GM18907 (cell line): Measurements from ENCODE around the gene SLC25A24.
"Not testable (repeated sequence)": the region's sequence is repeated elsewhere in the genome, so short reads cannot be mapped to it uniquely, and the experiment has no call there.

Source experiments
- ATAC-seq: cut with Tn5 transposase; IDR thresholded peaks from one replicate; pipeline ENCODE4 v1.9.1; 2021; ENCODE audit warnings: mild to moderate bottlenecking, moderate library complexity; ENCODE audit not compliant: unreplicated experiment

Gene SLC25A24

DNA sequence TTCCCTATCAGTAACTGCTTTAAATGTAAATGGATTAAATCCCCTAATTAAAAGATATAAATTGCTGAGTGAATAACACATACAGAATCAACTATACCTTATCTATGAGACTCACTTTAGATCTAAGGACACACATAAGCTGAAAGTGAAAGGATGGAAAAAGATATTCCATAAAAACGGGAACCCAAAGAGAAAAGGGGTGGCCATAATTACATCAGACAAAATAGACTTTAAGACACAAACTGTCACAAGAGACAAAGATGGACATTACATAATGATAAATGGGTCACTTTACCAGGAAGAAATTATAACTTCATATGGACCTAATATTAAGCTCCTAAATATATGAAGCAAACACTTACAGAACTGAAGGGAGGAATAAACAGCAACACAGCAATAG lies 59.2 kb downstream of the SLC25A24 start:
- ATAC-seq: no peak

DNA sequence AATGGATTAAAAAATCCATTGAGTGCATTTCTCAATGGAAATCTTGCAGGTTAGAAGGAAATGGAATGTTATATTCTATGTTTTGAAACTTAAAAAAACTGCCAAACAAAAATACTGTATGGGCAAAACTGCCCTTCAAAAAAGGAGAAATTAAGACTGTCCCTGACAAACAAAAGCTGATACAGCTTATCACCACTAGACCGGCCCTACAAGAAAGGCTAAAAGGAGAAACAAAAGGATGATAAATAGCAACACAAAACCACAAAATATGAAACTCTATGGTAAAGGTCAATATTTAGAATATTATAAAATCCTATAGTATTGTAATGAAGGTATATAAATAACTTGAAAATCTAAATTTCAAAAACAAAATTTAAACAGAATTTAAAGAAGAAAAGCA lies 60.0 kb downstream of the SLC25A24 start:
- no peak for ATAC-seq

DNA sequence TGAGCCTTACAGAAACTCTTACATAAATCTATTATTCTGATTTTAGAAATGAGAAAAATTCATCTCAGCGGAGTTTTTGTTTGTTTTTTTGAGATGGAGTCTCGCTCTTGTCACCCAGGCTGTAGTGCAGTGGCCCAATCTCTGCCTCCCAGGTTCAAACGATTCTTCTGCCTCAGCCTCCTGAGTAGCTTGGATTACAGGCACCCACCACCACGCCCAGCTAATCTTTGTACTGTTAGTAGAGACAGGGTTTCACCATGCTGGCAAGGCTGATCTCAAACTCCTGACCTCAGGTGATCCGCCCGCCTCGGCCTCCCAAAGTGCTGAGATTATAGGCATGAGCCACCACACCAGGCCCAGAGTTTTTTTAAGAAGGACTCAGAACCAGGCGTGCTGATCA lies 60.6 kb downstream of the SLC25A24 start:
- ATAC-seq: not testable (repeated sequence)

DNA sequence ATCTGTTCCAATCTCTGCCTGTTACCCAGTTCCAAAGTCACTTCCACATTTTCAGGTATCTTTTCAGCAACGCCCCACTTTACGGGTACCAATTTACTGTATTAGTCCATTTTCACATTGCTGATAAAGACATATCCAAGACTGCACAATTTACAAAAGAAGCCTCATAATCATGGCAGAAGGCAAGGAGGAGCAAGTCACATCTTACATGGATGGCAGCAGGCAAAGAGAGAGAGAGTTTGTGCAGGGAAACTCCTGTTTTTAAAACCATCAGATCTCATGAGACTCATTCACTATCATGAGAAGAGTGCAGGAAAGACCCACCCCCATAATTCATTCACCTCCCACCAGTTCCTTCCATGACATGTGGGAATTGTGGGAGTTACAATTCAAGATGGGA lies 67.0 kb downstream of the SLC25A24 start:
- ATAC-seq: not testable (repeated sequence)

DNA sequence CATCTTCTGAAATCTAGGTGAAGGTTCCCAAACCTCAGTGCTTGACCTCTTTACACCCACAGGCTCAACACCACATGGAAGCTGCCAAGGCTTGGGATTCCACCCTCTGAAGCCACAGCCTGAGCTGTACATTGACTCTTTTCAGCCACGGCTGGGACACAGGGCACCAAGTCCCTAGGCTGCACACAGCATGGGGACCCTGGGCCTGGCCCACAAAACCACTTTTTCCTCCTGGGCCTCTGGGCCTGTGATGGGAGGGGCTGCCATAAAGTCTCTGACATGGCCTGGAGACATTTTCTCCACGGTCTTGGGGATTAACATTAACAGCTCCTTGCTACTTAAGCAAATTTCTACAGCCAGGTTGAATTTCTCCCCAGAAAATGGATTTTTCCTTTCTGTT lies 67.8 kb downstream of the SLC25A24 start:
- not testable (repeated sequence) for ATAC-seq

- not testable (repeated sequence) for ATAC-seq
Measured at GRCh38 chr1:108131281-108131680, 68.9 kb downstream of the SLC25A24 start.

DNA sequence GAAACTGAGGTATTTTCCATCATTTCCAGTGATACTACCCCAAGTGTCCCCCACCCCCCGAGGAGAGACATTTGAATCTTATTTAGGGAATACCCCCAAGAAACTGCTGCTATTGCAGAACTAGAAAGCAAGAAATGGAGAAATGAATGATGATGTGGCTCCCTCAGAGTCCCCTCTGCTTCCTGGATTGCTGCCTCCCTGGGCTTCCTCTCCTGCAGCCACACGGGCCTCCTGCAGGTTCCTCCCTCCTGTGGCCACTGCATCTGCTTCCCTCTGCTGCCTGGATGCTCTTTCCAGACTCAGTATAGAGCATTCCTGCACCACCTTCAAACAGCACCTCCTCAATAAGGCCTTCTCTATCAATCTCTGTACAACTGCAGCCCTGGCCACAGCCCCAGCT lies 69.3 kb downstream of the SLC25A24 start:
- no peak for ATAC-seq

DNA sequence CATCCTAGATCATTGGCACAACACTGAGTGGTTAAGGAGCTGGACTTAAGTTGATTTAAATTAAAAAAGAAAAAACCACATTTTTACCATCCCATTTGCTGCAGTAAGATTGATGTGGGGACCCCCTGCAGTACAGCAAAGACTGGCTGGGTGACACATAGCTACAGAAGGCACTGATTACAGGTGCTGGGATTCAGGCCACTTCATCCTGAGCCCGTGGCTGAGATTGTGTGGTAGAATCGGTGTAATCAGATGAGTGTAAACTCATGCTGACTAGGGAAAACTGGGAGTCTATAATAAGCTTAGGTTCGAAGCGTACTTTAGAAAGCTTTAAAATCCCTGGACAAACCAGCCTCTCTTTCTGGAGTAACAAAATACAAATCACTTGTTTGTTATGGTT lies 70.1 kb downstream of the SLC25A24 start:
- ATAC-seq: no peak

DNA sequence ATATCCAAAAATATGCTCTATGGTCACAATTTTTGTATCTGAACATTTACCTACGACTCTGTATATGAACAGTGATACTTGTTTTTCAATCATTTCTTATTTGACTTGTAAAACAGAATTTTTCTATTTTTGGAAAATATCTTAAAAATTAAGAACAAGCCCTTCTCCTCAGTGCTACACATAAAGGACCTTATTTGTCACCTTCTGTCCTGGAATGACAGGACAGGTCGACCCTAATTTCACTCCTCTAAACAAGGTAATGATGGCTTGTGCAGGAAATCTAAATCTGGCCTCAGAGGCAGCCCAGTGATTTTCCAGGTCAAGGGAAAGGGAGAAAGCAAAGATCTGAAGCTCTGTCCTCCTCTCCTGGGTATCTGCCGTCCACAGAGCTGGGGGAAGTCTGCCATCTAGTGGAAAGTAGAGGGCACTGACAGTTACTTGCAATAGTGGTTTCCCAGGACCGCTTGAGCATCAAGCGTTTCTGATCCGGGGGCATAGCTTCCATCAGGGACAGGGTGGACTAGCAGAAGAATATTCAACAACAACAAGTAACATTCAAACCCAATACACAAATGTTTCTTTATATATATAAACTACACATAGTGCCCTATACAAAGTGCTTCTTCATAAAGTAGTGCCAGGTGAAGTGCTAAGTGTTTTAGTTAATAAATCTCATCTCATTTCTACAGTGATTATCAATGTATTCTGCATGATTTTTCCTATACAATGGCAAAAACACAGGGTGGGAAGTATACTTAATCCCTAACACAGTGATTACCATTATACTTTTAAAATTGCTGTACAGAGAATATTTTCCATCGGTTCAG lies 74.6 kb downstream of the SLC25A24 start:
- ATAC-seq: peak; percentile 95

- no peak for ATAC-seq
Measured at GRCh38 chr1:108124622-108125311, 75.4 kb downstream of the SLC25A24 start.

DNA sequence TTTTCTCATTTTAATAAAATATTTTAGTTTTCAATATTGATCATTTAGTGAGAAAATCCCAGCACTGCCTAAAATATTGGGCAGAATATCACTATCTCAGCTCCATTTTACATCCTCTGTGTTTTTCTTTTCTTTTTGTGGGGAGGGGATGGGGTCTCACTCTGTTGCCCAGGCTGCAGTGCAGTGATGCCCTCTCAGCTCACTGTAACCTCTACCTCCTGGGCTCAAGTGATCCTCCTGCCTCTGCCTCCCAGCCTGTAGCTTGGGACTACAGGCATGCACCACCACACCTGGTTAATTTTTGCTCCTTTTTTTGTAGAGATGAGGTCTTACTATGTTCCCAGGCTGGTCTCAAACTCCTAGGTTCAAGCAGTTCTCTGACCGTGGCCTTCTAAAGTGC lies 76.1 kb downstream of the SLC25A24 start:
- ATAC-seq: no peak

GRCh38 chr1:108121358-108122143 lies 78.6 kb downstream of the SLC25A24 start:
- ATAC-seq: no peak

GRCh38 chr1:108120163-108120562 lies 80.0 kb downstream of the SLC25A24 start:
- ATAC-seq: no peak

DNA sequence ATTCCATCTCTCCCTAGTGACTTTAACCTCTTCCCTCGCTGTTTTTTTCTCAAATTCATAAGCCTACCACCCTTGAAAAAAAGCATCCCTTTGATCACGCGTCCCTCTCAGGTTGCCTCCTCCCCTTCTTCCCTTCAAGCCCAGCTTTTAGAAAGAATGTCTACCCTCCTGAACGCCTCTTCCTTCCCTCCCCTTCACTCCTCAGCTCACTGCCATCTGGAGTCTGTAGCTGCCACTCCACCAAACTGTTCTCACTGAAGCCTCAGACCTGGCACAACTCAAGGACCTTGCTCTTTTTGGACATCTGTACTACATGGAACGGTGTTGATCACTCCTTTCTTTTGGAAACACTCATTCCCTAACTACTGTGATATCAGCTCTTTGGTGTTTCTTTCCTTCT lies 80.6 kb downstream of the SLC25A24 start:
- no peak for ATAC-seq

DNA sequence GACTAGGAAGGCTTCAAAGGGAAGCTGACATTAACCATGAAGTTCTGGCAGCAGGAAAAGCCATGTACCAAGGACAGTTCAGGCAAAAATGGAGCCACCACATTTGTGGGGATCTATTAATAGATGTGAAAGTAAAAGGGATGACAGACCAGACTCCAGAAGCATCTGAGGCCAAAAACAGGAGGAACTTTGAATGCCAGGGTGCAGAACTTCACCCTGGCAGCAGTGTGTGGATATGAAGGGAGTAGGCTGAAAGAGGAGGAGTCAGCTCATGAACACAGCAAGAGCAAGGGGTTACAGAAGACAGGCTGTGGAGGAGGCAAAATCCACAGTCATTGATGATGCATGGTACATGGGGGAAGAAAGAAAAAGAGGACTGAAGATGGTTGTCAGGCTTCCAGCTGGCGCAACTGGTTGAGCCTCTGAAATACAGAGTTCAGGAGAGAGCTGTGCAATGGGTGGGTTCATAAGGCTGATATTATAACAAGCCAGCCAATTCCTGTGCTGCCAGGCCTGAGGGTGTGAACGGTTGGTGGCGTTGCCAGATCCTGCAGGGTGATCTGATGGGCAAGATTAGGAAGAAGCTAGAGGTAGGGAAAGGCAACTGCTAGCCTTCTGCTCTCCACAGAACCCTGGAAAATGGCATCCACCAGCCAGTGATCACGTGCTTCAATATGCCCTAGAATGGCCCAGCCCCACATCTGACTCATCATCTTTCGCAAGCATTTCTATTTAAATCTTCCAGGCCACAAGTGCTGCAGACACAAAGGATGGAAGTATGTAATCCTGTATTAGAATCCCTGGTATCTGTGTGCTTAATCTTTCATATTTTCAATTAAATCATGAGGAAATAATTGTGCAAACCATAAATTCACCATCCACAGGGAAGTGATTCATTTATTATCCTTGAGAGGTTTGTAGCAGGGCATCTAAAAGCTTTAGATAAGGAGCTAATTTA lies 81.9 kb downstream of the SLC25A24 start:
- no peak for ATAC-seq

- no peak for ATAC-seq
Measured at GRCh38 chr1:108117237-108117636, 82.9 kb downstream of the SLC25A24 start.

DNA sequence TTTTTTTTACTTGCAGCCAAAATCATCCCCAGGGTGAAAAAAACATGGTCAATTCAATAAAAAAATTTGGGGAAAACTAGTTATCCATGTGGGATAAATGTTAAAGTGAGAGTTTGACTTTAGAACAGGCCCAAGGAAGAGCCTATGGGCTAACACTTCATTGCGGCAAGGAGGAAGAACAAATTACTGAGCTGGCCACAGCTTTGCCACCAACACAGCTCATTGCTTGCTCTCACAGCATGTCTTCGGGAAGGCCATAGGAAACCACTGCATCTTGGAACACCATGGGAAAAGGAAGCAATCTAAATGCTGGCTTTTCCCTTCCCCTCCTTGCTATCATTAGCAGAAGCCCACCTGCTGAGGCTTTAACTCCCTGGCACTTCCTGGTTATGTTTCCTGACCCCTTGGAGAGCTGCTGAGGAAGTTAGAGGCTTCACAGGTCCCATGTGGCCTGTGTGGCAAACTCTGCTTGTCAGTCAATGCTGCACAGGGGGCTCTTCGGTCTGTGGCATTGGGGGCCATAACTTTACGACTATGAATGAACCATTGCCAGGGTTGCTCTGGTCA lies 86.0 kb downstream of the SLC25A24 start:
- no peak for ATAC-seq

DNA sequence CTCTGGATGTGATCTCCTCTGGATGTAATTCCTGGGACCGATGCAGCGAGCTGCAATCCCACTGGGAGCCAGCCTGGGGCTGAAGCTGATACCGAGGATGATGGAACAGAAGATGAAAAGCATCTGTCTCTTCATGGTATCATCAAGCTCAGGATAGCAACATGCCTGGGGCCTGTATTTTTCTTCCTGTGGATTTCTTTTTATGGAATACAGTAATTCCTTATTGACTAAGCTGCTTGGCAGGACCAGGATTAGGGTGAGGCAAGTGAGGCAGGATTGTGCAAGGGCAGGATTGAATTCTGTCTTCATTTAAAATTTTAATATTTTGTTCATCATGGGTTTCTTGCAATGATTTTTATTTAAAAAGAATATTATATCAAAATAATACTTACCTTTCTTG lies 86.6 kb downstream of the SLC25A24 start:
- ATAC-seq: no peak

- ATAC-seq: no peak
Measured at GRCh38 chr1:108109295-108109973, 90.7 kb downstream of the SLC25A24 start.

GRCh38 chr1:108108119-108108518 lies 92.0 kb downstream of the SLC25A24 start:
- ATAC-seq: no peak
